IMR-90 (cell line): ENCODE data around the gene KIF3B. TPM values are rescaled to one million over a fixed set of nuclear protein-coding genes. Genes with fewer than 3 reads are reported as not detected.

Experiments
- ATAC-seq: fragments of 200-7000 bp; cut with Tn5 transposase; 2 replicates; pipeline ENCODE4 v1.9.1; 2020; ENCODE audit warnings: low read depth, mild to moderate bottlenecking, moderate library complexity
- BruUV-seq: library from RNA; stranded (reverse); fragments of 400-500 nt; replicated peaks from 2 replicates; lab custom pipeline; 2021; lab: Mats Ljungman, UMichigan
- CTCF ChIA-PET: fragments of 300-600 bp; formaldehyde crosslinking; extraction: SDS; loops from one replicate; lab custom pipeline; 2021; ENCODE audit warnings: antibody characterized with exemption; lab: Yijun Ruan, JAX
- POLR2A ChIA-PET: fragments of 300-600 bp; sonication (Branson Sonifier 250); formaldehyde crosslinking; loops from one replicate; lab custom pipeline; 2022; ENCODE audit warnings: antibody characterized with exemption; ENCODE audit not compliant: unreplicated experiment; lab: Charles Lee
- DNase-seq: peaks from one replicate; pipeline ENCODE4 v3.0.0; 2013
- H2AFZ ChIP-seq: replicated peaks from 2 replicates; pipeline ENCODE3; 2013; ENCODE audit warnings: low read length, mild to moderate bottlenecking; ENCODE audit not compliant: poor library complexity
- H2AK5ac ChIP-seq: 2 replicates; pipeline ENCODE4 v1.6.1; 2013; ENCODE audit warnings: low read depth, low read length, inconsistent platforms
- H2AK9ac ChIP-seq: replicated peaks from 2 replicates; pipeline ENCODE3; 2013; ENCODE audit warnings: mild to moderate bottlenecking, low read depth, low read length, moderate library complexity; ENCODE audit not compliant: poor library complexity
- H2BK120ac ChIP-seq: 2 replicates; pipeline ENCODE4 v1.6.1; 2013; ENCODE audit warnings: low read depth, low read length, inconsistent platforms
- H2BK15ac ChIP-seq: 3 replicates; pipeline ENCODE4 v1.6.1; 2013; ENCODE audit warnings: low read depth, low read length, inconsistent platforms
- H2BK20ac ChIP-seq: 2 replicates; pipeline ENCODE4 v1.6.1; 2013; ENCODE audit warnings: low read depth, mild to moderate bottlenecking, inconsistent platforms, low read length, moderate library complexity
- H2BK5ac ChIP-seq: 2 replicates; pipeline ENCODE4 v1.6.1; 2013; ENCODE audit warnings: mild to moderate bottlenecking, low read depth, low read length, inconsistent platforms; ENCODE audit not compliant: poor library complexity, severe bottlenecking
- H3K14ac ChIP-seq: replicated peaks from 2 replicates; pipeline ENCODE4 v1.6.1; 2013; ENCODE audit warnings: low read depth, low read length, inconsistent platforms
- H3K18ac ChIP-seq: 2 replicates; pipeline ENCODE4 v1.6.1; 2013; ENCODE audit warnings: low read depth, low read length, control low read depth
- H3K23ac ChIP-seq: 2 replicates; pipeline ENCODE4 v1.6.1; 2013; ENCODE audit warnings: low read depth, low read length, inconsistent platforms
- H3K27ac ChIP-seq: 2 replicates; pipeline ENCODE4 v1.5.1; 2013; ENCODE audit warnings: mild to moderate bottlenecking, control low read depth, low read length; ENCODE audit not compliant: insufficient read depth
- H3K27me3 ChIP-seq: 2 replicates; pipeline ENCODE4 v1.6.1; 2013; ENCODE audit warnings: low read length; ENCODE audit not compliant: control insufficient read depth, insufficient read depth
- H3K36me3 ChIP-seq: 2 replicates; pipeline ENCODE4 v1.6.1; 2013; ENCODE audit warnings: low read length, mixed read lengths; ENCODE audit not compliant: control insufficient read depth, insufficient read depth
- H3K4ac ChIP-seq: 2 replicates; pipeline ENCODE4 v1.6.1; 2013; ENCODE audit warnings: low read depth, low read length, inconsistent platforms
- H3K4me1 ChIP-seq: 2 replicates; pipeline ENCODE4 v1.6.1; 2013; ENCODE audit warnings: low read length, mixed read lengths; ENCODE audit not compliant: control insufficient read depth, insufficient read depth
- H3K4me2 ChIP-seq: 2 replicates; pipeline ENCODE4 v1.6.1; 2013; ENCODE audit warnings: low read depth, mild to moderate bottlenecking, control low read depth, low read length, moderate library complexity
- H3K4me3 ChIP-seq: 2 replicates; pipeline ENCODE4 v1.5.1; 2013; ENCODE audit warnings: low read depth, mild to moderate bottlenecking, control low read depth, low read length, moderate library complexity; ENCODE audit not compliant: insufficient read depth
- H3K56ac ChIP-seq: 2 replicates; pipeline ENCODE4 v1.6.1; 2013; ENCODE audit warnings: low read length, inconsistent platforms; ENCODE audit not compliant: insufficient read depth; ENCODE audit errors: extremely low read depth
- H3K79me1 ChIP-seq, 2 experiments: 2 replicates each; pipeline ENCODE4 v1.6.1; 2013; ENCODE audit warnings: low read length in 2 of 2, inconsistent platforms in 1 of 2, low read depth in 1 of 2
- H3K9ac ChIP-seq: 2 replicates; pipeline ENCODE4 v1.6.1; 2013; ENCODE audit warnings: low read depth, low read length, control low read depth
- H3K9me1 ChIP-seq: 2 replicates; pipeline ENCODE4 v1.6.1; 2013; ENCODE audit warnings: low read length, inconsistent platforms; ENCODE audit not compliant: insufficient read depth
- H3K9me3 ChIP-seq: 2 replicates; pipeline ENCODE4 v1.6.1; 2013; ENCODE audit warnings: low read length; ENCODE audit not compliant: control insufficient read depth, insufficient read depth
- H4K20me1 ChIP-seq: 2 replicates; pipeline ENCODE4 v1.6.1; 2013; ENCODE audit warnings: low read length, inconsistent platforms; ENCODE audit not compliant: insufficient read depth
- H4K5ac ChIP-seq: 2 replicates; pipeline ENCODE4 v1.6.1; 2013; ENCODE audit warnings: mild to moderate bottlenecking, low read depth, low read length, control low read depth
- H4K8ac ChIP-seq, 2 experiments: 2 replicates each; pipeline ENCODE4 v1.6.1; 2013; ENCODE audit warnings: low read depth in 2 of 2, low read length in 2 of 2, control low read depth in 1 of 2, inconsistent platforms in 1 of 2
- H4K91ac ChIP-seq: 2 replicates; pipeline ENCODE4 v1.6.1; 2013; ENCODE audit warnings: low read depth, low read length, inconsistent platforms; ENCODE audit not compliant: insufficient read depth
- CEBPB ChIP-seq: IDR thresholded peaks from 2 replicates; pipeline ENCODE4 v1.6.1; 2012; ENCODE audit warnings: low read depth, low read length, improper control_type of control experiment
- ELK1 ChIP-seq: fragments of 150-350 bp; IDR thresholded peaks from 2 replicates; pipeline ENCODE4 v1.6.1; 2016; ENCODE audit warnings: low read depth, mild to moderate bottlenecking, low read length, moderate library complexity, borderline replicate concordance
- FOS ChIP-seq: fragments of 150-350 bp; IDR thresholded peaks from 2 replicates; pipeline ENCODE4 v1.6.1; 2016; ENCODE audit warnings: low read depth, low read length
- MAFK ChIP-seq: IDR thresholded peaks from 2 replicates; pipeline ENCODE4 v1.6.1; 2012; ENCODE audit warnings: low read depth, low read length, improper control_type of control experiment
- MAZ ChIP-seq: IDR thresholded peaks from 2 replicates; pipeline ENCODE4 v1.6.1; 2012; ENCODE audit warnings: low read depth, mild to moderate bottlenecking, low read length, improper control_type of control experiment, moderate library complexity, borderline replicate concordance
- MXI1 ChIP-seq: IDR thresholded peaks from 2 replicates; pipeline ENCODE4 v1.6.1; 2012; ENCODE audit warnings: low read depth, mild to moderate bottlenecking, low read length, moderate library complexity, borderline replicate concordance
- NFE2L2 ChIP-seq: fragments of 150-350 bp; IDR thresholded peaks from 2 replicates; pipeline ENCODE4 v1.6.1; 2016; ENCODE audit warnings: low read depth, mild to moderate bottlenecking, low read length
- POLR2A ChIP-seq: IDR thresholded peaks from 2 replicates; pipeline ENCODE4 v1.6.1; 2012; ENCODE audit warnings: mild to moderate bottlenecking, low read depth, low read length
- RCOR1 ChIP-seq: IDR thresholded peaks from 2 replicates; pipeline ENCODE4 v1.6.1; 2012; ENCODE audit warnings: mild to moderate bottlenecking, low read length, improper control_type of control experiment; ENCODE audit not compliant: insufficient replicate concordance
- RFX5 ChIP-seq: IDR thresholded peaks from 2 replicates; pipeline ENCODE4 v1.8.0; 2012; ENCODE audit warnings: low read depth, mild to moderate bottlenecking, low read length, moderate library complexity
- SMC3 ChIP-seq: fragments of 150-350 bp; IDR thresholded peaks from 2 replicates; pipeline ENCODE4 v1.6.1; 2016; ENCODE audit warnings: low read depth, mild to moderate bottlenecking, antibody characterized with exemption, low read length, moderate library complexity
- USF2 ChIP-seq: fragments of 150-350 bp; IDR thresholded peaks from 2 replicates; pipeline ENCODE4 v1.6.1; 2017; ENCODE audit warnings: mild to moderate bottlenecking, antibody characterized with exemption, low read length, low read depth
- WGBS, 2 experiments: methylation state at CpG; one replicate each; pipeline versions ENCODE4 v1.1.5 to v1.1.7; 2013; ENCODE audit warnings: missing lambda C conversion rate in 2 of 2; ENCODE audit not compliant: insufficient read length in 1 of 2; ENCODE audit errors: extremely low coverage in 2 of 2; 5-methylcytosine and 5-hydroxymethylcytosine counted together
- dilution Hi-C: fragments of 300-500 bp; cut with HindIII; formaldehyde crosslinking; loops from one replicate; pipeline ENCODE4 v1.14.3; 2018; ENCODE audit warnings: low sequenced_read_pairs; ENCODE audit not compliant: unreplicated experiment
- in situ Hi-C: fragments of 300-500 bp; cut with MboI; formaldehyde crosslinking; loops from 3 replicates; pipeline ENCODE4 v1.14.3; 2019; ENCODE audit warnings: low sequenced_read_pairs, inconsistent platforms, mixed read lengths
- intact Hi-C: fragments of 100-400 bp; cut with micrococcal nuclease; formaldehyde crosslinking; loops from 2 replicates; pipeline ENCODE4 v1.10.0; 2022
- polyA plus RNA-seq, 3 experiments: library from polyadenylated mRNA; depleted of rRNA; stranded (reverse); fragments of >200 nt; gene quantifications; 2 replicates each; pipeline ENCODE4 v1.2.3, GENCODE V29; 2012; ENCODE audit warnings: low replicate concordance in 1 of 3
- total RNA-seq: library from RNA; depleted of rRNA; stranded (reverse); fragments of >200 nt; gene quantifications from 2 replicates; pipeline ENCODE4 v1.2.3, GENCODE V29; 2012

The KIF3B gene
- total and polyA plus RNA-seq, 2 of the 4 experiments (the other 2 are of a cell fraction) = 17.1 to 28.1 TPM

DNA sequence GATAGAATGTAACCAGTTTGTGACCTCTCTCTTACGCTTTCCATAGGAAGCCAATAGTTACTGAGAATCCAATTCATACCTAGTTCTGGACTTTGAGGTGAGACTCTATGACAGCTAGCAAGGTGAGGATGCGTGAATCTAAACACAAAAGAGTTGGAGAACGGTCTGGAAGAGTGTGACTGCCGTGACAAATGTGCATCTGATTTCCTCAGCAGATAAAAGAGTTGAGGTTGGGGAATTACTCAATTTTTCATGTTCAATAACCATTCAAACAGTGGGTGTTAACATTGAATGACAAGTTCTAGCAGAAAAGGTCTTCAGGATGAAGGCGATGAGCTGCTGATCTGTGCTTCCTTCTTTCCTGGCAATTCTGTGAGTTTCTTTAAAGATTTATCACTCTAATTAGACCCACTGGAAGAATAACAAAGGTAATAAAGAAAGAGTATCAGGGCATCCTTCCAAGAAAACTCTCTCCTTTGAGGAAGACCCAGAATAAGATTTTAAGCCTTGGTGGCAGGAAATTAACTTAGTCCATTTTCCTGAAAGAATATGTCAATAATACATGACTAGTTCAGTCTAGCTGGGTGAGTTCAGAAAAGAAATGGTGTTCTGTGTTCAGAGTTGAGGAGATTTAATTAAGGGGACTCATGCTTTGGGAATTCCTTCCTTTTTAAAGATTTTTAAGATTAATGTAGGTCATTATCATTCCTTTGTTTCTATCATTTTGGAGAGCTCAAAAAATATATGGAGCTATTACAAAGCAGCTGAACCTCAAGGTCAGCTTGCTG lies 24.5 kb downstream of the KIF3B start (continued):
- no peak for TF ChIP-seq FOS

DNA sequence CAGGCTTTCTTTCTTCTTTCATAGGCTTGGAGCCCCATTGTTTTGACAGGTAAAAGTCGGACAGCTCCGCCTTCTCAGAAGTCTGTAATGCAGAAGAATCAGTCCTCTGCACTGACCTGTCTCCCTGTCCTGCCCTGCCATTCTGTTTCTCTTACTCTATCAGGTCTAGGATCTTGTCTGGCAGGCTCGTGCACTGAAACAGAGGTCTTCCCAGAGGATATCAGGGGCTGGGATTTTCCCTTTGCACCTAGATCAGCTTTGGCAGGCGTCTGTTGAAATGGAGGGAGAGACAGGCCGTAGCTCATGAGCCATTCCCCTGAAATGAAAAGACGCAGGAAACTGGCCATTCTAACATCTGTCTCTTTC lies 25.0 kb downstream of the KIF3B start:
- POLR2A ChIA-PET = no interaction called here
- no CpG with 5 or more reads among the region's 6 CpGs for WGBS, 2 experiments
- CTCF ChIA-PET = no interaction called here
- H3K27me3 ChIP-seq = no peaks in the 10 kb centered on the region
- no peak overlapping the region for H2BK20ac ChIP-seq
- dilution Hi-C loops = no loop called here
- no peak overlapping the region for H3K56ac ChIP-seq
- no peak overlapping the region for H2AFZ ChIP-seq
- H3K23ac ChIP-seq = no peak overlapping the region
- H3K4me1 ChIP-seq = no peaks in the 10 kb centered on the region; the same call in 1 of the 2 replicates
- no peak overlapping the region for H3K4me2 ChIP-seq
- no peak for ATAC-seq
- TF ChIP-seq ELK1 (no peak), CEBPB (no peak), MXI1 (no peak), POLR2A (no peak), SMC3 (no peak), NFE2L2 (no peak), RCOR1 (no peak), MAFK (no peak), RFX5 (no peak), USF2 (no peak), MAZ (no peak)
- no peaks in the 10 kb centered on the region for H3K9me3 ChIP-seq
- H3K18ac ChIP-seq = no peak overlapping the region
- H3K9me1 ChIP-seq = 0 out of 2 replicates have a peak, but pooled peaks cover 15% of the 10 kb centered on the region
- H2AK5ac ChIP-seq = no peak overlapping the region
- H3K79me1 ChIP-seq = peaks cover 23 to 48% of the 10 kb centered on the region in 2 experiments
- H3K4ac ChIP-seq = no peak overlapping the region
- intact Hi-C loops = no loop called here
- no peak overlapping the region for H2BK15ac ChIP-seq
- H3K36me3 ChIP-seq = no peaks in the 10 kb centered on the region
- H3K27ac ChIP-seq = no peak overlapping the region
- no TSS peak for BruUV-seq
- H2AK9ac ChIP-seq = no peak overlapping the region
- H3K14ac ChIP-seq = no peak overlapping the region
- H2BK5ac ChIP-seq = no peak overlapping the region
- no peak overlapping the region for H3K9ac ChIP-seq
- H2BK120ac ChIP-seq = no peak overlapping the region
- in situ Hi-C loops = no loop called here
- peaks cover 22% of the 10 kb centered on the region; the same call in 1 of the 2 replicates for H4K20me1 ChIP-seq
- DNase-seq = no peak
- no peak overlapping the region for H4K5ac ChIP-seq
- no peak overlapping the region for H3K4me3 ChIP-seq
- no peak overlapping the region for H4K8ac ChIP-seq
- H4K91ac ChIP-seq = no peak overlapping the region
